Activated CD8-positive, alpha-beta memory T cell treated with anti-CD3 and anti-CD28 coated beads, Interleukin-2, amount 50 U/mL, for 48 hours (primary cell): ENCODE measurements around the gene SLC36A1.
"Not testable (repeated sequence)": the region's sequence is repeated elsewhere in the genome, so short reads cannot be mapped to it uniquely, and the experiment has no call there.

Source experiments
- DNase-seq: peaks from one replicate; pipeline ENCODE4 v3.0.0-alpha.2; 2020

Gene SLC36A1

GRCh38 chr5:151447174-151448037, at the start of gene SLC36A1:
Gene SLC36A1, plus strand, starts transcription at chr5:151447603. Its CDS starts 11,190 bp downstream, at chr5:151458793.
- DNase-seq, result peak; percentile 99

GRCh38 chr5:151405334-151406160, 41.9 kb upstream of the SLC36A1 start:
- DNase-seq, result no peak

GRCh38 chr5:151406322-151406947, 41.0 kb upstream of the SLC36A1 start:
- DNase-seq, result no peak

- no peak for DNase-seq
These were observed 38.7 kb upstream of the SLC36A1 start for GRCh38 chr5:151408591-151409230.

GRCh38 chr5:151413800-151414199, 33.6 kb upstream of the SLC36A1 start:
- no peak for DNase-seq

GRCh38 chr5:151414536-151414935, 32.9 kb upstream of the SLC36A1 start:
- DNase-seq, result no peak

- DNase-seq, result no peak
These were observed 29.7 kb upstream of the SLC36A1 start for GRCh38 chr5:151417712-151418111.

- DNase-seq, result no peak
These were observed 27.3 kb upstream of the SLC36A1 start for GRCh38 chr5:151420127-151420526.

GRCh38 chr5:151424892-151425523, 22.4 kb upstream of the SLC36A1 start:
- DNase-seq, result no peak

- DNase-seq, result not testable (repeated sequence)
These were observed 21.1 kb upstream of the SLC36A1 start for GRCh38 chr5:151426347-151426746.

GRCh38 chr5:151427258-151427657, 20.1 kb upstream of the SLC36A1 start:
- DNase-seq, result no peak

- DNase-seq, result no peak
These were observed 16.7 kb upstream of the SLC36A1 start for GRCh38 chr5:151430731-151431130.

GRCh38 chr5:151431666-151432065, 15.7 kb upstream of the SLC36A1 start:
- no peak for DNase-seq

GRCh38 chr5:151432210-151432609, 15.2 kb upstream of the SLC36A1 start:
- DNase-seq, result no peak

- DNase-seq, result no peak
These were observed 12.7 kb upstream of the SLC36A1 start for GRCh38 chr5:151434570-151435237.

GRCh38 chr5:151448038-151448985, 909 bp downstream of the SLC36A1 start:
- no peak for DNase-seq

- no peak for DNase-seq
These were observed 1.9 kb downstream of the SLC36A1 start for GRCh38 chr5:151449297-151449696.

- no peak for DNase-seq
These were observed 2.4 kb downstream of the SLC36A1 start for GRCh38 chr5:151449839-151450238.

GRCh38 chr5:151450605-151451004, 3.2 kb downstream of the SLC36A1 start:
- DNase-seq, result no peak
